ENCODE results near the gene GALR2.

The GALR2 gene

DNA sequence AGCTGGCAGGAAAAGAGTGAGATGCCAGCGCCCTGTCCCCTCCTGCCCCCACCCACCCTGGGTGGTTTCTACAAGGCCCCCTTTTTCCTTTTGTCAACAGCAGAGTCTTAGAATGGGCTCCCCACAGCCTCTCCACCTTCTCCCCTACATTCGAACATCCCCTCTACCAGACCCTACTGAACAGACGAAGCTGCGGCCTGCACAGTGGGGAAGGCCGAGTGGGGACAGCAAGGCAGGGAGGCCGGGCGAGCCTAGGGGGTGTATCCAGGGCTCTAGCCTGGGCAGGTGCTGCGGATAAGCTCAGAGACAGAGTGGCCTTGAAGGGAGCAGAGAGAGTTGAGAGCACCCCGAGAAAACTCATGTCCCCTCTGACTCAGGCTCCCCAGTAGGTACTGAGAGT, 11.8 kb downstream of the GALR2 start:
- H3K36me3 ChIP-seq (ENCODE audit: control insufficient read depth in 5 of 5, insufficient read depth in 5 of 5, low read length in 5 of 5): peaks cover 3 to 91% (median 85%) of the 10 kb centered on the region in 5 donors

DNA sequence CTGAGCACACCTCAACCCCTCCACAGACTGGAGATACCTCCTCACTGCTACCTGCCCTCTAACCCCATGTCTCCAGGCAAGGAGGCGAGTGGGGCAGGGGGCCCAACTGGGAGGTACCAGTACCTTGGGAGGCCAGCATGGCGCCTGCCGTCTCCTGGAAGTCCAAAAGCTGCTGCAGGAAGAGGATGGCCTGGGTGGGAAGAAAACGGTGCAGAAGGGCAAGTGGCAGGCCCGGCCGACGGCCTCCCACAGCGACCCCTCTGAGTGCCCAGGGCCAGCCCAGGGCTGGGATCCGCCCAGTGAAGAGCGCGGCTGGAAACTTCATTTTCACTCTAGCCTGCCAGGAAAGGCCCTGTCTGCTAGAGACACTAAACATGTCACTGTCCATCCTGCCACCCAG, 12.9 kb downstream of the GALR2 start:
- no peaks in the 10 kb centered on the region for H3K27me3 ChIP-seq (ENCODE audit: control insufficient read depth in 5 of 5, insufficient read depth in 4 of 5, low read length in 5 of 5)
- no peaks in the 10 kb centered on the region for H3K9me3 ChIP-seq (ENCODE audit: control insufficient read depth in 5 of 5, low read length in 5 of 5)
- H3K4me1 ChIP-seq (ENCODE audit: control insufficient read depth in 5 of 5, insufficient read depth in 5 of 5, low read length in 5 of 5): peaks cover 0 to 7% (median 0%) of the 10 kb centered on the region in 5 donors
- H3K36me3 ChIP-seq (ENCODE audit: control insufficient read depth in 5 of 5, insufficient read depth in 5 of 5, low read length in 5 of 5): peaks cover 3 to 99% (median 94%) of the 10 kb centered on the region in 5 donors
- no peak overlapping the region for H3K27ac ChIP-seq (ENCODE audit: low read depth, low read length)
- no peak overlapping the region for H3K4me3 ChIP-seq (ENCODE audit: low read depth in 1 of 5, low read length in 5 of 5)
- no peak overlapping the region for H3K9ac ChIP-seq (ENCODE audit: low read length in 5 of 5)

More for the DNA sequence above, 11.8 kb downstream of the GALR2 start:
- no peak overlapping the region for H3K9ac ChIP-seq (ENCODE audit: low read length in 5 of 5)
- no peaks in the 10 kb centered on the region for H3K27me3 ChIP-seq (ENCODE audit: control insufficient read depth in 5 of 5, insufficient read depth in 4 of 5, low read length in 5 of 5)
- H3K27ac ChIP-seq (ENCODE audit: low read depth, low read length): no peak overlapping the region
- H3K4me1 ChIP-seq (ENCODE audit: control insufficient read depth in 5 of 5, insufficient read depth in 5 of 5, low read length in 5 of 5): peaks cover 0 to 1% (median 0%) of the 10 kb centered on the region in 5 donors
- no peaks in the 10 kb centered on the region for H3K9me3 ChIP-seq (ENCODE audit: control insufficient read depth in 5 of 5, low read length in 5 of 5)
- no peak overlapping the region for H3K4me3 ChIP-seq (ENCODE audit: low read depth in 1 of 5, low read length in 5 of 5)

DNA sequence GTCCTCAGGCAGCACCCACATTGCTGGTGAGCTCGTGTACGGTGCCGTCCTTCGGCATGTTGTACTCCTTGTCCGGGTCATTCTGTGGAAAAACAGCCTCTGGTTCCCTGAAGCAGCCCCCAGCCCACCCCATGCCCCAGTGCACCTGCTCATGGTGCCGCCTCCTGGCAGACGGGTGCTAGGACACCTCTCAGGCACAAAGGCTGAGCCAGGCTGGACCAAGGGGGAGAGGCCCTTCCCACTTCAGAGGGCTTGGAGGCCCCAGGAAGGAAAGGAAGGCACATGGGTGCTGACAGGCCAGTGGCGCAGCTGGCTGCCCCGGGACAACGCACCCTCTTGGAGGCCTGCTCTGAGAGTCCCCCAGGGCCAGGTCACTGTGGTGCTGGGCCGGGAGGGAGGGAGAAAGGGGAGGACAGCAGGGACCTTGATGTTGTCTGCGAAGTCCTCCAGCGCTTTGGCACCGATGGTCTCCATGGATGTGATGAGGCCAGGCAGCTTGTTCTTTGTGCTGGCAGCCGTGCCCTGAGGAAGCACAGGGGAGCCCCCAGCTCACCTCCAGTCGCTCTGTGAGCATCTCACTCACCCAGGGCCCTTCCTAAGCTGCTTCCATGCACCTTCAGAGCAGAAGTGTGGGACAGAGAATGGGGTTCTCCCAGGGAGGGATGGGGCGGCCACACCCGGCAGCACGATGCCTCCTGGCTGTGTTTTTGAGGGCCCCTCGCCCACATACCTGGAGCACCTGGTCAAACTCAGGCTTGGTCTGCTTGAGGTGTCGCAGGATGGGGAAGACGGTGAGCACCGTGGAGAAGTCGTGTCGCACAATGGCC, 13.7 kb downstream of the GALR2 start:
- H3K36me3 ChIP-seq (ENCODE audit: control insufficient read depth in 5 of 5, insufficient read depth in 5 of 5, low read length in 5 of 5): peaks cover 3 to 99% (median 94%) of the 10 kb centered on the region in 5 donors
- H3K27me3 ChIP-seq (ENCODE audit: control insufficient read depth in 5 of 5, insufficient read depth in 4 of 5, low read length in 5 of 5): no peaks in the 10 kb centered on the region
- no peaks in the 10 kb centered on the region for H3K9me3 ChIP-seq (ENCODE audit: control insufficient read depth in 5 of 5, low read length in 5 of 5)
- H3K4me1 ChIP-seq (ENCODE audit: control insufficient read depth in 5 of 5, insufficient read depth in 5 of 5, low read length in 5 of 5): peaks cover 0 to 7% (median 0%) of the 10 kb centered on the region in 5 donors
- no peak overlapping the region for H3K4me3 ChIP-seq (ENCODE audit: low read depth in 1 of 5, low read length in 5 of 5)
- no peak overlapping the region for H3K9ac ChIP-seq (ENCODE audit: low read length in 5 of 5)
- no peak overlapping the region for H3K27ac ChIP-seq (ENCODE audit: low read depth, low read length)

DNA sequence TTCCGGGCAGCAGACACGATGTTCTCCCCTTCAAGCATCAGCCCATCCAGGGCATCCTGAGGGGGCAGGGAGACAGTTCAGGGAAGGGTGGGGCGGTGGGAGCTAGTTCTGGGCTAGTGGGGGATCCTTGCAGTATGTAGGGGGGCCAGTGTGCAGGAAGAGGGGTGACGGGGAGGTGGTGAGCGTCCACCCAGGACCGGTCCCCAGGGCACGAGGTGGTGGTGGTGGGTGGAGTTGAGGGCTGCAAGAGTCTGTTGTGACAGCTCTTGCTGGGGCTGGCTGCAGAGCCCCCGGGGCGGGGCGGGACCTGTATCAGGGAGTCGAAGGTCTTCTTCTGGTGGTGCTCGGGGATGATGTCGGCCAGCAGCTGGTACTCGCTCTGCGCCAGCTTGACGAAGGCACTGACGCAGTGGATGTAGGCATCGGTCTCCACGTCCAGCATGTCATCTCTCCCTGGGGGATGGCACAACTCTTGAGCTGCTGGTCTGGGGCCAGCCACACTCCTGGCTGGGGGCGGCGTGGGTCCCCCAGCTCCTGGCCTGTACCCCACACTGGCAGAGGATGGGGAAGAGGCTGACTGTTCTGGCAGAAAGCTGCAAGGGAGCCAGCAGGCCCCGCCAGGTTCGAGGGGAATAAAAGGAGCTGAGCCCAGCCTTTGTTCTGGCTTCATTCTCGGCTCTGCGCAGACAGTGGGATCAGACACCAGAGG, 14.4 kb downstream of the GALR2 start:
- no peak overlapping the region for H3K27ac ChIP-seq (ENCODE audit: low read depth, low read length)
- no peak overlapping the region for H3K9ac ChIP-seq (ENCODE audit: low read length in 5 of 5)

DNA sequence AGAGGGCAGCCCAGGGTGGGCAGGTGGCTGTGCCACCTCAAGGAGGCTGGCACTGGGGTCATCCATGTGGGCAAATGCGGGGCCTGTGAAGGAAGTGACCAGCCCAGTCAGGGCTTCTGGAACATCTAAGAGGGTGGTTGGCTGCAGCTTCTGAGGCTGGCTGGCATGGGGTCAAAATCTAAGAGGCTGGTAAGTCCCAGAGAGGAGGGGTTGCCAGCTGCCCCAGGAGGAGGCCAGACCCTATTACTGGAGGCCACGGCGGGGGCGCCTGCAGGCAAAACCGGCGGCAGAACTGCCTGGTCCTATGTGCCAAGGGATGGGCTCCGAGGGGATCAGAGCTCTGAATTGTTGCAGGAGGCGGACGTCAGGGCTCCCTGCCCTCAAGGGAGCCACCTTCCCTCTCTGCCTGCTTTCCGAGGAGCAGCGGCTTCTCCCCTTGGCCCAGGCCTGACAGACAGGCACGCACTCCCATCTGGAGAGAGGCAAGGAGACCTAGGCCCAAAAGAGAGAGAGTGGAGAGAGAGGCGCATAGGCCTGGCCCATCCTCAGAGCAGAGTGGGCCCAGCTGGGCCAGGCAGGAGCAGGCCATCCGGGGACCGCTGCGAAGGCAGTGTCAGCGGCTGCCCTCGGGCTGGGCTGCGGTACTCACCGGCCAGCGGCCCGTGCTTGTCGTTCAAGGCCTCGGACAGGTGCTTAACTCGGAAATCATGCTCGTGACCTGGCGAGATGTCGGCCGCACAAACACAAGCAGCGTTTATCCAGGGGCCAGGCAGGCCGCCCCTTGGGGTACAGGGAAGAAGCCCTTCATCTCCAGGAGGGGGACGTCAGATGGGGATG, 15.3 kb downstream of the GALR2 start:
- Histone ChIP-seq H3K9ac (ENCODE audit: low read length in 5 of 5) (no peak overlapping the region), H3K4me3 (ENCODE audit: low read depth in 1 of 5, low read length in 5 of 5) (no peak overlapping the region), H3K27ac (ENCODE audit: low read depth, low read length) (no peak overlapping the region), H3K9me3 (ENCODE audit: control insufficient read depth in 5 of 5, low read length in 5 of 5) (no peaks in the 10 kb centered on the region), H3K4me1 (ENCODE audit: control insufficient read depth in 5 of 5, insufficient read depth in 5 of 5, low read length in 5 of 5) (peaks cover 0 to 7% (median 0%) of the 10 kb centered on the region in 5 donors), H3K27me3 (ENCODE audit: control insufficient read depth in 5 of 5, insufficient read depth in 4 of 5, low read length in 5 of 5) (no peaks in the 10 kb centered on the region), H3K36me3 (ENCODE audit: control insufficient read depth in 5 of 5, insufficient read depth in 5 of 5, low read length in 5 of 5) (peaks cover 0 to 98% (median 90%) of the 10 kb centered on the region in 5 donors)

More for the DNA sequence above, 14.4 kb downstream of the GALR2 start:
- no peaks in the 10 kb centered on the region for H3K27me3 ChIP-seq (ENCODE audit: control insufficient read depth in 5 of 5, insufficient read depth in 4 of 5, low read length in 5 of 5)
- no peaks in the 10 kb centered on the region for H3K9me3 ChIP-seq (ENCODE audit: control insufficient read depth in 5 of 5, low read length in 5 of 5)
- H3K4me1 ChIP-seq (ENCODE audit: control insufficient read depth in 5 of 5, insufficient read depth in 5 of 5, low read length in 5 of 5): peaks cover 0 to 7% (median 0%) of the 10 kb centered on the region in 5 donors
- no peak overlapping the region for H3K4me3 ChIP-seq (ENCODE audit: low read depth in 1 of 5, low read length in 5 of 5)
- peaks cover 3 to 99% (median 94%) of the 10 kb centered on the region in 5 donors for H3K36me3 ChIP-seq (ENCODE audit: control insufficient read depth in 5 of 5, insufficient read depth in 5 of 5, low read length in 5 of 5)

DNA sequence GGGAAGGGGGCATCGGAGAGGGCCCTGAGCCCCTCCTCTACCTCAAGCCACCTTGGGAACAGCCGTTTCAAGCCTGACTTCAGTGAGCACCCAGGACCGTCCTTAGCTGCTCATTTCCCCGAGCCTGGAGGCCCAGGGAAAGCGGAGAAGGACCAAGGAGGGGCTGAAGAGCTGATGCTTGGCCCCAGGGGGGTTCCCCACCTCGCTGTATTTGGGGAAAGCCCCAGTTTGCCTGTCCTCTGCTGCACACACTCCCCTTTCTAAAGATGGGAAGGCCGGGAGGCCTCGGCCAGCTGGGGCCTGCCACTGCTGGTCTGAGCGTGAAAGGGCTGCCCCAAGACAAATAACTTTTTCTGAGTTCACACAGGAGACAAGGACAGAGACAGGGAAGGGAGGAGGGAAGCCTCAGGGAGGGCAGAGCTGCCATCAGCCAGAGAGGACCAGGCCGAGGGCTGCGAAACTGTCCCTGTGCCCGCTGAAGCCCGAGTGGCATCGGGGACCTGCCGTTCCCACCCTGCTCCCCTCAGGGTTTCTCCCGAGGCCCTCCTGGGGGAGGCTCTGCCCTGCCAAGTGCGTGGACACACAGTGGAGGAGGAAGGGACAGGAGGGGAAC, 16.0 kb downstream of the GALR2 start:
- H3K9me3 ChIP-seq (ENCODE audit: control insufficient read depth in 5 of 5, low read length in 5 of 5): no peaks in the 10 kb centered on the region
- H3K9ac ChIP-seq (ENCODE audit: low read length in 5 of 5): no peak overlapping the region
- peaks cover 0 to 7% (median 0%) of the 10 kb centered on the region in 5 donors for H3K4me1 ChIP-seq (ENCODE audit: control insufficient read depth in 5 of 5, insufficient read depth in 5 of 5, low read length in 5 of 5)
- H3K36me3 ChIP-seq (ENCODE audit: control insufficient read depth in 5 of 5, insufficient read depth in 5 of 5, low read length in 5 of 5): peaks cover 3 to 96% (median 87%) of the 10 kb centered on the region in 5 donors
- H3K27me3 ChIP-seq (ENCODE audit: control insufficient read depth in 5 of 5, insufficient read depth in 4 of 5, low read length in 5 of 5): no peaks in the 10 kb centered on the region
- no peak overlapping the region for H3K4me3 ChIP-seq (ENCODE audit: low read depth in 1 of 5, low read length in 5 of 5)
- no peak overlapping the region for H3K27ac ChIP-seq (ENCODE audit: low read depth, low read length)

DNA sequence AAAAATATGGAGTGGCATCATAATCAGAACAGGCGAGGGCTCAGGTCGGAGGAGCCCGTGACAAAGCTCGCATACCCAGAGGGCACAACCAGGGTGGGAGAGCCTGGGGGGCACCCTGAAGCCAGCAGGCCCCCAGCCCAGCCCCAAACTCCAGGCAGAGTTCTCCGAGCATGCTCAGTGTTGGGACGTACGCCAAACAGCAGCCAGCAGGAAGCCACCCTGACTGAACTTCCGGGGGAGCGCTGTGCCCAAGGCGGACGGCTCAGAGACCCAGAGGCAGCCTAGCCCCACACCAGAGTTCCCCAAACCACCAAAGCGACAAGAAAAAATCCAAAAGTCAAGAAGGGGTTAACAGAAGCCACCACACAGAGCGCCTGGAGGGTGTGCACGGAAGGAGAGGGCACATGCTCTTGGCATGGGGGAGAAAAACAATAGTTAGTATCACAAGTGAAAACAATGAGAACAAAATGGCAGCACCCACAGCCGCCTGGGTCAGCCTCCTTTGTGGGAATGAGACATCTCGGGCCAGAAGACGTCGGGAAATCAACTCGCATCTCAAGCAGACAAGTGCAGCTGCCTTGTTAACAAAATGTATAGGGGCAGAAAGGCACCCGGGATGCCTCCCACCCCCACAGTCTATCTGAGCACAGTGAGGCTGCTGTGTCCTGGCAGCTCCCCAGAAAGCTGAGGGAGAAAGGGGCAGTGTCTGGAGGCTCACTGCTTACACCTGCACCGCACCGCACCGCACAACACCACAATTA, 17.1 kb downstream of the GALR2 start:
- Histone ChIP-seq H3K4me1 (ENCODE audit: control insufficient read depth in 5 of 5, insufficient read depth in 5 of 5, low read length in 5 of 5) (peaks cover 0 to 7% (median 0%) of the 10 kb centered on the region in 5 donors), H3K27ac (ENCODE audit: low read depth, low read length) (no peak overlapping the region), H3K9me3 (ENCODE audit: control insufficient read depth in 5 of 5, low read length in 5 of 5) (no peaks in the 10 kb centered on the region), H3K9ac (ENCODE audit: low read length in 5 of 5) (no peak overlapping the region), H3K36me3 (ENCODE audit: control insufficient read depth in 5 of 5, insufficient read depth in 5 of 5, low read length in 5 of 5) (peaks cover 4 to 90% (median 84%) of the 10 kb centered on the region in 5 donors), H3K27me3 (ENCODE audit: control insufficient read depth in 5 of 5, insufficient read depth in 4 of 5, low read length in 5 of 5) (no peaks in the 10 kb centered on the region), H3K4me3 (ENCODE audit: low read depth in 1 of 5, low read length in 5 of 5) (no peak overlapping the region)

DNA sequence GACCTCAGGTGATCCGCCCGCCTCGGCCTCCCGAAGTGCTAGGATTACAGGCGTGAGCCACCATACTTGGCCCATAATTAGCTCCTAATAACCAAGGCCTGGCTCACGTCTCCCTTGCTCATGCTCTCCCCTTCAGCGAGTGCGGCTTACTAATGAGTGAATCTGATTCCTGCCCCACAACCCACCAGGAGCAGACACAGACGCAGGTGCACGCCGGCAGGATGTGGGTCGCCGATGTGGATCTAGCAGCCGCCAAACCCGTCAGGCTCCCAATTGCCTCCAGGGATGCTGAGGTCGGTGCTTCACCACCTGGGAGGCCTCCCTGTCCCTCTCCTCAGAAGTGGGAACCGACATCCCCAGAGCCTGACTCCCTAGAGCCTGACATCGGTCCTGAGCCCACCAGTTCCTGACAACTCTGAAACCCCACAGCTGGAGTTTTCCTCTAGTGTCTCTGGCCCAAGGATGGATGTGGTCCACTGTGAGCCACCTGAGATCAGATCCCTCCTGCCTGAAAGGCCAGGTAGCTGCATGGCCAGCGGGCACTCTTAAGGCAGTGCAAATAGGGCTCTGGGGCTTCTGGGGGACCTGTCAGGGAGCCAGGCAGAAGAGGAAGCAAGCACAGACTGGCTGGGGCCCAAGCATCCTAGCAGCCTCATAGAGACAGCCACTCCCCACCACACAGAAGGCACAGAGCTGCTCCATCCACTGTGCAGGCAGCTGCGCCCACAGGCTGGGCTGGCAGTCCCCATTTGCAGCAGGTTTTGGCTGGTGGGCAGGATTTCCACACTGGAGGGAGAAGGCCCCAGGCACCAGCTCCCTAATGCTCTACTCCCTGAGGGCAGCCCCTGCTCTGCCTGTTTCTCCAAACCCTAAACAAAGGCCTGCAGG, 18.2 kb downstream of the GALR2 start:
- H3K36me3 ChIP-seq (ENCODE audit: control insufficient read depth in 5 of 5, insufficient read depth in 5 of 5, low read length in 5 of 5): peaks cover 4 to 90% (median 84%) of the 10 kb centered on the region in 5 donors
- no peaks in the 10 kb centered on the region for H3K27me3 ChIP-seq (ENCODE audit: control insufficient read depth in 5 of 5, insufficient read depth in 4 of 5, low read length in 5 of 5)
- H3K4me3 ChIP-seq (ENCODE audit: low read depth in 1 of 5, low read length in 5 of 5): no peak overlapping the region
- H3K4me1 ChIP-seq (ENCODE audit: control insufficient read depth in 5 of 5, insufficient read depth in 5 of 5, low read length in 5 of 5): peaks cover 0 to 7% (median 0%) of the 10 kb centered on the region in 5 donors
- H3K9me3 ChIP-seq (ENCODE audit: control insufficient read depth in 5 of 5, low read length in 5 of 5): no peaks in the 10 kb centered on the region
- no peak overlapping the region for H3K9ac ChIP-seq (ENCODE audit: low read length in 5 of 5)
- H3K27ac ChIP-seq (ENCODE audit: low read depth, low read length): no peak overlapping the region
